Measurements from ENCODE around the gene PIAS2.
"Not testable (repeated sequence)": the region's sequence is repeated elsewhere in the genome, so short reads cannot be mapped to it uniquely, and the experiment has no call there.

Gene PIAS2

GRCh38 chr18:46903406-46903805 is 13.9 kb downstream of the PIAS2 start:
- FAIRE-seq = no peak

GRCh38 chr18:46899274-46899948 is 17.9 kb downstream of the PIAS2 start:
- DNase-seq (ENCODE audit: low spot score) (no peak), FAIRE-seq (no peak)

More at GRCh38 chr18:46903406-46903805, 13.9 kb downstream of the PIAS2 start:
- DNase-seq (ENCODE audit: low spot score) = no peak

- FAIRE-seq = no peak
- DNase-seq (ENCODE audit: low spot score) = no peak
Measured at GRCh38 chr18:46894124-46894523, 23.2 kb downstream of the PIAS2 start.

GRCh38 chr18:46893360-46893759 is 23.9 kb downstream of the PIAS2 start:
- DNase-seq (ENCODE audit: low spot score) = no peak
- no peak for FAIRE-seq

- DNase-seq (ENCODE audit: low spot score) (no peak), FAIRE-seq (no peak)
Measured at GRCh38 chr18:46892842-46893241, 24.5 kb downstream of the PIAS2 start.

GRCh38 chr18:46891742-46892214 is 25.5 kb downstream of the PIAS2 start:
- DNase-seq (ENCODE audit: low spot score) (no peak), FAIRE-seq (no peak)

- no peak for FAIRE-seq
- DNase-seq (ENCODE audit: low spot score) = no peak
Measured at GRCh38 chr18:46888965-46889364, 28.3 kb downstream of the PIAS2 start.

GRCh38 chr18:46886893-46887292 is 30.4 kb downstream of the PIAS2 start:
- no peak for DNase-seq (ENCODE audit: low spot score)
- FAIRE-seq = no peak

- FAIRE-seq (no peak), DNase-seq (ENCODE audit: low spot score) (no peak)
Measured at GRCh38 chr18:46883180-46883579, 34.1 kb downstream of the PIAS2 start.

- DNase-seq (ENCODE audit: low spot score) (no peak), FAIRE-seq (no peak)
Measured at GRCh38 chr18:46877329-46877987, 39.8 kb downstream of the PIAS2 start.

- FAIRE-seq = no peak
- DNase-seq (ENCODE audit: low spot score) = no peak
Measured at GRCh38 chr18:46868169-46868921, 49.0 kb downstream of the PIAS2 start.

- FAIRE-seq = no peak
Measured at GRCh38 chr18:46867367-46868143, 49.8 kb downstream of the PIAS2 start.

GRCh38 chr18:46866523-46866922 is 50.8 kb downstream of the PIAS2 start:
- no peak for DNase-seq (ENCODE audit: low spot score)
- no peak for FAIRE-seq

More at GRCh38 chr18:46867367-46868143, 49.8 kb downstream of the PIAS2 start:
- DNase-seq (ENCODE audit: low spot score) = no peak

GRCh38 chr18:46865245-46865644 is 52.1 kb downstream of the PIAS2 start:
- not testable (repeated sequence) for FAIRE-seq; DNase-seq (ENCODE audit: low spot score)

GRCh38 chr18:46859855-46860254 is 57.5 kb downstream of the PIAS2 start:
- FAIRE-seq (no peak), DNase-seq (ENCODE audit: low spot score) (peak; percentile 14)

GRCh38 chr18:46858290-46858689 is 59.0 kb downstream of the PIAS2 start:
- DNase-seq (ENCODE audit: low spot score) (no peak), FAIRE-seq (no peak)

GRCh38 chr18:46856973-46857372 is 60.3 kb downstream of the PIAS2 start:
- DNase-seq (ENCODE audit: low spot score) (no peak), FAIRE-seq (no peak)

GRCh38 chr18:46849007-46849406 is 68.3 kb downstream of the PIAS2 start:
- DNase-seq (ENCODE audit: low spot score) (no peak), FAIRE-seq (no peak)

GRCh38 chr18:46843372-46843771 is 73.9 kb downstream of the PIAS2 start:
- FAIRE-seq (no peak), DNase-seq (ENCODE audit: low spot score) (no peak)

GRCh38 chr18:46842583-46842982 is 74.7 kb downstream of the PIAS2 start:
- FAIRE-seq = no peak
- no peak for DNase-seq (ENCODE audit: low spot score)

- no peak for DNase-seq (ENCODE audit: low spot score)
- FAIRE-seq = no peak
Measured at GRCh38 chr18:46833899-46834298, 83.4 kb downstream of the PIAS2 start.
